NT2/D1 (cell line): Measurements from ENCODE around the gene ZBTB20.
"Not testable (repeated sequence)": the region's sequence is repeated elsewhere in the genome, so short reads cannot be mapped to it uniquely, and the experiment has no call there.

Experiments used
- SUZ12 ChIP-seq: IDR thresholded peaks from 2 replicates; pipeline ENCODE4 v1.6.1; 2011; ENCODE audit not compliant: insufficient read length, insufficient read depth; ENCODE audit errors: extremely low read depth
- YY1 ChIP-seq: IDR thresholded peaks from 2 replicates; pipeline ENCODE4 v1.6.1; 2011; ENCODE audit not compliant: insufficient read length, insufficient read depth

- not testable (repeated sequence) for TF ChIP-seq YY1, SUZ12
These were observed 31.8 kb upstream of the ZBTB20 start for GRCh38 chr3:115178930-115179329.
